Mononuclear cell (primary cell): Measurements from ENCODE around the gene EDEM1. TPM values are rescaled to one million over a fixed set of nuclear protein-coding genes. Genes with fewer than 3 reads are reported as not detected.

Experiments used
- H3K27me3 ChIP-seq: 2 replicates; pipeline ENCODE4 v1.6.0; 2011; ENCODE audit warnings: low read length, control low read depth; ENCODE audit not compliant: insufficient read depth
- H3K4me1 ChIP-seq: 2 replicates; pipeline ENCODE4 v1.5.1; 2011; ENCODE audit warnings: mild to moderate bottlenecking, low read length, control low read depth; ENCODE audit not compliant: insufficient read depth
- H3K4me3 ChIP-seq: 2 replicates; pipeline ENCODE4 v1.5.1; 2011; ENCODE audit warnings: mild to moderate bottlenecking, low read length, moderate library complexity
- H3K9me3 ChIP-seq: 2 replicates; pipeline ENCODE4 v1.5.1; 2011; ENCODE audit warnings: low read depth, mild to moderate bottlenecking, control low read depth, low read length
- total RNA-seq: library from RNA; depleted of rRNA; stranded (reverse); fragments of >200 nt; gene quantifications from one replicate; pipeline ENCODE4 v1.2.3, GENCODE V29; 2012

EDEM1 gene
- total RNA-seq, 1 donor, result 120 TPM

- peaks cover 82% of the 10 kb centered on the region for H3K4me1 ChIP-seq
- peak overlapping the region; percentile 99 for H3K4me3 ChIP-seq
- H3K27me3 ChIP-seq, result no peaks in the 10 kb centered on the region
- no peaks in the 10 kb centered on the region for H3K9me3 ChIP-seq
Observed at GRCh38 chr3:5187920-5188418, 462 bp downstream of the EDEM1 start.

DNA sequence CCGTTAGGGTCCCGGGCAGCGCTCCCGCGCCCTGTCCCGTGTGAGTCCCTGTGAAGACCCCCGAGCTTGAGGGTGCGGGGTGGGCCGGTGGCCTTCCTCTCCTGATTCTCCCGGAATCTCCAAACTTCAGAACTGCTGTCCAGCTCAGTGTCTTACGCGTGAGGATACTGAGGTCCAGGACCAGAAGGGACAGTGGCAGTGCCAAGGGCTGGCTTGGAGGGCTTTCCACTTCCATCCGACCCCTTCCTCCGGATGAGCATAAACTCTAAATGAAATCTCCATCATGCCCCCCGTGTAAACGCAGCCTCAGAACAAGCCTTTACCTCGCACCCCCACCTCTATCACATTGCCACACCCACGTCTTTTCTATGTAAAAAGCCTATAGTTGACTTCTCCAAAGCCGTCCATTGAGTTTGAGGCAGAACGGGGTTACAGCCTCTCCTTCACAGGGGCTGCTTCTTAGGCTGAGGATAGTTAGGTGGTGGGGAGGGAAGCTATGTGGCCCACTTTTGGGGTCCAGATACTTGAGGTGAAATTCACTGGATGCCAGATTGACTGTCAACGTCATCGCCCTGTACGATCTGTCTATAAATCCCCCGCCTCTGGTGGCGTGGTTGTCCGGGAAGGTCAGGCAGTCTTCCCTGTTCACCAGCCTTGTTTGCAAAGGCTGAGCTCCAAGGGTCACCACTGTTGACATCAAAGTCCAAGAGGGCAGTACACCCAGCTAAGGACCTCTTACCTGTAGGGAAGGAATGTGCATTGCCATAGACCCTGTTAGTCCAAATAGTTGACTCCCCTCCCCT, 1.1 kb downstream of the EDEM1 start:
- Histone ChIP-seq H3K4me1 (peaks cover 82% of the 10 kb centered on the region), H3K9me3 (no peaks in the 10 kb centered on the region), H3K4me3 (peak overlapping the region; percentile 99), H3K27me3 (no peaks in the 10 kb centered on the region)

- Histone ChIP-seq H3K4me1 (peaks cover 82% of the 10 kb centered on the region), H3K27me3 (no peaks in the 10 kb centered on the region), H3K4me3 (peak overlapping the region; percentile 99), H3K9me3 (no peaks in the 10 kb centered on the region)
Observed at GRCh38 chr3:5190147-5190791, 2.8 kb downstream of the EDEM1 start.

DNA sequence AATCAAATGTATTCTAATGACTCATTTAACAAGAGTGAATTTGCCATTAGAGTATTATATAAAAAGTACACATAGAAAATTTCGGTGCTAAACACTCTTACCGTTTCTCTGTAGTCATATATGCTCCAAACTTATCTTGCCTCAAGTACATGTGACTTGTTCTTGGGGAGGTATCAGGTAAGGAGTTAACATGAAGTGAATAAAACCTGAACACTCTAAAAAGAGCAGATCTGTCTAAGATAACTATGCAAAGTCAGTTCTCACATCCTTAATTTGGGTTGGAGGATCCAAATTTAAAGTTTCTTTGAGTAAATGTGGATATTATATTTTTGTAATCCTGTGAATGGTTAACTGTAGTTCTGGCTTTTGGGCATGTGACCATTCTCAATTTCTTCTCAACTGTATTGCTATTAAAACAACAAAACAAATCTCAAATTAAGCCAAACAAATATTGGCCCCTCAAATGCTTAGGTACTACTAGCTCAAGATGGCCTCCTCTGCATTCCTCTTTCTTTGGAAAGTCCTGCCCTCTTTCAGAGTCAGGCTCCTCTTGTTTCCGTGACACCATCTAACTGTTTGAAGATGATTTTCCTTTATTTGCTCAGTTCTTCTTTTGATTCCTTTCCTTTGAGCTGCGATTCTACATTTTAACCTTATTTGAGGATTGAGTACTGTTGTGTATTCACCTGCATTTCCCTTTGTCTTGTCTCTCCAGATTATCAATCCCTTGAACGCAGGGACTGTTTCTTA, 4.2 kb downstream of the EDEM1 start:
- no peak overlapping the region for H3K4me3 ChIP-seq
- H3K27me3 ChIP-seq, result no peaks in the 10 kb centered on the region
- H3K4me1 ChIP-seq, result peaks cover 82% of the 10 kb centered on the region
- H3K9me3 ChIP-seq, result no peaks in the 10 kb centered on the region

- Histone ChIP-seq H3K4me3 (no peak overlapping the region), H3K4me1 (peaks cover 88% of the 10 kb centered on the region), H3K27me3 (no peaks in the 10 kb centered on the region), H3K9me3 (no peaks in the 10 kb centered on the region)
Observed at GRCh38 chr3:5192571-5193365, 5.3 kb downstream of the EDEM1 start.

DNA sequence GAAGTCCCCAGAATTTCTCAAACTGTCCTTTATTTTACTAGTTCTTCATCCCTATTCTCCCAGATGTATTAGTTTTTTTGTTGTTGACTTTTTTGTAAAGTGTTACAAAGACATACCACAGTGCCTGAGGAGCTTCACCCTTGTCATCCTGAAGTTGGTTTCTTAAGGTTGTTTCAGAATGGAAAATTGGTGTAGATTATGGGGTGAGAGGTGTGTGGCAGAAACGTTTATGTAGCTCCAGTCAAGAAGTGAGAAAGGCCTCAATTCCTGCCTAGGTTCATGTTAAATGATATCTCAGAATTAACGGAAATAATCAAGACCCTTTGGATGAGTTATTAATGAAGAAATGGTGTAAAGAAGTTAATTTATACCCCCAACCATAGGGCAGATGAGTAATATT, 6.8 kb downstream of the EDEM1 start:
- Histone ChIP-seq H3K9me3 (no peaks in the 10 kb centered on the region), H3K4me3 (no peak overlapping the region), H3K4me1 (peaks cover 96% of the 10 kb centered on the region), H3K27me3 (no peaks in the 10 kb centered on the region)

DNA sequence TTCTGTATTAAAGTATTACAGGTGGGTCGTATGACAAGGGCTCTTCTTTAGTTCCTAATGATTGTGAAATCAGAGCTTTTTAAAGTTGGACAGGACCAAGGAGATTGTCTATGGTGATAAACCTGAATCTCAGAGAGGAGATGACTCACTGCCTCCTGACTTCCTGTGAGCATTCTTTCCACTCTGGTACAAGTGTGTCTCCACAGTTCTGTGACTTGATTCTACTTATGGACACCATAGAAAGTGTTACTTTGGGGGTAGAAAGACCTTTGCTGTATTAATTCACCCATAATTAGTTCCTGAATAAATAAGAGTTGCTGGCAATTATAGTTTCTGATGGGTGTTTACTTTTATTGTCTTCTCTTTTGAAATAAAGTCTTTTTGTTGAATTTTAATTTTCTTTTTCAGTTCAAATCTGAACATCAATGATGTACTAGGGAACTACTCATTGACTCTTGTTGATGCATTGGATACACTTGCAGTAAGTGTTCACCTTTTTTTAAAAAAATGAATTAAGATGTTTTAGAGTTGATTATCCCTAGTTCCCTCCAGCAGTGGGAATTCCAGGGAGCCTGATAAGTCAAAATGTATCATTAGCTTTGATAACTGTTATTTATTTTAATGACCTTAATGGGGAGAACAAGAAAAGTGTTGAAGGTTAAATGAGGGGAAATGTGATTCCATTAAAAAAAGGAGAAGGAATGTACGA, 7.4 kb downstream of the EDEM1 start:
- H3K27me3 ChIP-seq, result no peaks in the 10 kb centered on the region
- H3K4me1 ChIP-seq, result peaks cover 97% of the 10 kb centered on the region
- H3K9me3 ChIP-seq, result no peaks in the 10 kb centered on the region
- H3K4me3 ChIP-seq, result no peak overlapping the region

- no peaks in the 10 kb centered on the region for H3K9me3 ChIP-seq
- peaks cover 93% of the 10 kb centered on the region for H3K4me1 ChIP-seq
- H3K4me3 ChIP-seq, result no peak overlapping the region
- H3K27me3 ChIP-seq, result no peaks in the 10 kb centered on the region
Observed at GRCh38 chr3:5195605-5196004, 8.1 kb downstream of the EDEM1 start.

- Histone ChIP-seq H3K4me3 (no peak overlapping the region), H3K27me3 (no peaks in the 10 kb centered on the region), H3K9me3 (no peaks in the 10 kb centered on the region), H3K4me1 (peaks cover 81% of the 10 kb centered on the region)
Observed at GRCh38 chr3:5197022-5197421, 9.5 kb downstream of the EDEM1 start.

- peaks cover 74% of the 10 kb centered on the region for H3K4me1 ChIP-seq
- no peaks in the 10 kb centered on the region for H3K9me3 ChIP-seq
- no peak overlapping the region for H3K4me3 ChIP-seq
- no peaks in the 10 kb centered on the region for H3K27me3 ChIP-seq
Observed at GRCh38 chr3:5197470-5198312, 10.2 kb downstream of the EDEM1 start.

DNA sequence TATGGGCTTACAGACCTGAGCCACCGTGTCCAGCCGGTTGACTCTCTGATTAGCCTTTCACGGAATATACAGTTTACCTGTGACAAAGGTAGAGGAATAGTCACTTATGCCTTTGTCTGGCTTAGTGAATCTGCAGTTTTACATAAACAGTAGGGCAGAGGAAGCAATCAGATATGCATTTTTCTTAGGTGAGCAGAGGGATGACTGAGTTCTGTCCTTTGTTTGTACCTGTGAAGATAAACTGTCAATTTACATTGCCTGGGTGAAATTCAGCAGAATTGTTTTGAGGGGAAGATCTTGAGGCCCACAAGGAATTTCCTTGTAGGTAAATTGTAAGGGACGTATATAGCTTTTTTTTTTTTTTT, 10.8 kb downstream of the EDEM1 start:
- Histone ChIP-seq H3K9me3 (no peaks in the 10 kb centered on the region), H3K27me3 (no peaks in the 10 kb centered on the region), H3K4me1 (peaks cover 68% of the 10 kb centered on the region), H3K4me3 (no peak overlapping the region)

- Histone ChIP-seq H3K27me3 (no peaks in the 10 kb centered on the region), H3K4me3 (no peak overlapping the region), H3K4me1 (peaks cover 60% of the 10 kb centered on the region), H3K9me3 (no peaks in the 10 kb centered on the region)
Observed at GRCh38 chr3:5198986-5199731, 11.7 kb downstream of the EDEM1 start.

DNA sequence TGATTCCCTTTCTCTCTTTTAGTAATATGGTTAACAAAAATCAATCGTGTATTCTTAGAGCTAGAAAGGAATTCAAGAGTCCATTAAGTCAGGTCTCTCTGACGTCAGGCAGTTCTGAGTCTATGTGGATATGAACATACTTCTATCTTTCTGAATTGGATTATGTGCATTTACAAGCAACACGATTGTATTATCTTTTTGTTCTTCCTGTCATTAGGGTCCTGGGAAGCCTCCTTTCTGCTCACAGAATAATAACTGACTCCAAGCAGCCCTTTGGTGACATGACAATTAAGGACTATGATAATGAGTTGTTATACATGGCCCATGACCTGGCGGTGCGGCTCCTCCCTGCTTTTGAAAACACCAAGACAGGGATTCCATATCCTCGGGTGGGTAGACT, 14.0 kb downstream of the EDEM1 start:
- Histone ChIP-seq H3K4me1 (peaks cover 40% of the 10 kb centered on the region), H3K27me3 (no peaks in the 10 kb centered on the region), H3K4me3 (no peak overlapping the region), H3K9me3 (no peaks in the 10 kb centered on the region)
